MCF 10A (cell line): ENCODE results near the gene LRPPRC. TPM values are rescaled to one million over a fixed set of nuclear protein-coding genes. Genes with fewer than 3 reads are reported as not detected.

Experiments
- BruUV-seq: library from RNA; stranded (reverse); fragments of 400-500 nt; replicated peaks from 2 replicates; lab custom pipeline; 2021; lab: Mats Ljungman, UMichigan
- CTCF ChIA-PET: fragments of 300-600 bp; sonication (Branson Sonifier 250); formaldehyde crosslinking; extraction: SDS; loops from one replicate; lab custom pipeline; 2021; ENCODE audit warnings: antibody characterized with exemption, inconsistent platforms; lab: Yijun Ruan, JAX
- POLR2A ChIA-PET: fragments of 300-600, 350-650 bp; sonication (Branson Sonifier 250); formaldehyde crosslinking; extraction: SDS; loops from one replicate; lab custom pipeline; 2020; ENCODE audit warnings: antibody characterized with exemption, inconsistent platforms; lab: Yijun Ruan, JAX
- DNase-seq: peaks from one replicate; pipeline ENCODE4 v3.0.0-alpha.2; 2018; ENCODE audit not compliant: unreplicated experiment
- H3K27ac Mint-ChIP-seq: one replicate; pipeline ENCODE4 v1.8.0; 2022; ENCODE audit warnings: mild to moderate bottlenecking, low read depth, mixed read lengths; ENCODE audit not compliant: unreplicated experiment
- H3K27me3 Mint-ChIP-seq: one replicate; pipeline ENCODE4 v1.8.0; 2022; ENCODE audit warnings: mixed read lengths; ENCODE audit not compliant: insufficient read depth, unreplicated experiment
- H3K36me3 Mint-ChIP-seq: one replicate; pipeline ENCODE4 v1.8.0; 2022; ENCODE audit warnings: mild to moderate bottlenecking, moderate library complexity, mixed read lengths; ENCODE audit not compliant: insufficient read depth, unreplicated experiment
- H3K4me1 Mint-ChIP-seq: one replicate; pipeline ENCODE4 v1.8.0; 2022; ENCODE audit warnings: mixed read lengths; ENCODE audit not compliant: insufficient read depth, unreplicated experiment
- H3K4me3 Mint-ChIP-seq: one replicate; pipeline ENCODE4 v1.8.0; 2022; ENCODE audit warnings: mild to moderate bottlenecking, moderate library complexity, mixed read lengths; ENCODE audit not compliant: unreplicated experiment
- H3K9me3 Mint-ChIP-seq: one replicate; pipeline ENCODE4 v1.8.0; 2022; ENCODE audit warnings: mixed read lengths; ENCODE audit not compliant: unreplicated experiment
- intact Hi-C: fragments of 100-400 bp; cut with micrococcal nuclease; formaldehyde crosslinking; loops from 2 replicates; pipeline ENCODE4 v1.14.1; 2022
- total RNA-seq: library from RNA; stranded (reverse); gene quantifications from 2 replicates; pipeline ENCODE4 v1.2.3, GENCODE V29; 2022
- TF ChIP-seq, protein P1 (sequence below): fragments of 200-600 bp; IDR thresholded peaks from one replicate; pipeline ENCODE4 v1.8.0; 2022; ENCODE audit warnings: antibody characterized with exemption, mild to moderate bottlenecking; ENCODE audit not compliant: unreplicated experiment

Gene LRPPRC
- total RNA-seq, 1 experiment from 2014 or later: 160 TPM

DNA sequence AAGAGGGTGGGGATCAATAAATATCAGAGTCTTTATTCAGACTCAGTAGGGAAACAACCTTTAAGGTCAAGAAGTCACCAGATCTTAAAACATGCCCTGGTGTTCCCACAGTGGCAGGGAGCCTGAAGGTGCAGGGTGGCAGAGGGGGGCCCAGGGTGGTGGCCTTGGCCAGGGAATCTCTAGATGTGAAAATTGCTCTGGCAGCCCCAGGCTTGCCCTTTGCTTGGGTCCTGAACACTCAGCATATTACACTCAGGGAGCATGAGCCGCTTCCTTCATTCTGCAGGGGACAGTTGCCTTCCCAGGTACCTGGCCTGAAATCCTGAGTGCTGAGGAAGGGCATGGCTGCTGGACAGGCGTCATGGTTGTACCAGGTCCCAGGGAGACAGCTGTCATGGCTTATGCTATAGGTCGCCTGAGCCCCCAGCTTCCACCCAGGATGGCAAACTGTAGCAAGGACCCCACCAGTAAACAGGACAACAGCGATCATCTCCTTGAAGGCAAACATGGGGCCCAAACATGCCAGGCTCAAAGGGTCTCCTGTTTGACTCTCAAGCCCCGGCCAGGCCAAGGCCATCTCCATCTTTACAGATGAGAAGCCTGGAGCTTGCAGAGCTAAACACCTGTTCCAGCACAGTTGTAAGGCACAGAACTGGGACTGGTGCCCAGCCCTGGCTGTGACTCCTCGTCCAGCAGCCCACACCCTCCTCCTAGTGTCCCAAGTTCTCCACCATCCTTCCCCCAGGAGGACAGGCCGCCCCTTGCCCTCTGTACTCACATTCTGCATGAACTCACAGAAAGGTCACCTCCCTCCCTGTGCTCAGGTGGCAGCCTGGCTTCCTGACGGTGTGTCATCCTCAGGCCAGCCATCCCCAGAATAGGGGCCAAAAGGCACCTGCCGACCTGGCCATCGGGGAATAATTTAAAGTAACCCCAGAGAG is 142.4 kb downstream of the LRPPRC start:
- H3K27ac Mint-ChIP-seq: no peak overlapping the region
- CTCF ChIA-PET: no interaction called here
- POLR2A ChIA-PET: no interaction called here
- TF ChIP-seq, protein P1, sequence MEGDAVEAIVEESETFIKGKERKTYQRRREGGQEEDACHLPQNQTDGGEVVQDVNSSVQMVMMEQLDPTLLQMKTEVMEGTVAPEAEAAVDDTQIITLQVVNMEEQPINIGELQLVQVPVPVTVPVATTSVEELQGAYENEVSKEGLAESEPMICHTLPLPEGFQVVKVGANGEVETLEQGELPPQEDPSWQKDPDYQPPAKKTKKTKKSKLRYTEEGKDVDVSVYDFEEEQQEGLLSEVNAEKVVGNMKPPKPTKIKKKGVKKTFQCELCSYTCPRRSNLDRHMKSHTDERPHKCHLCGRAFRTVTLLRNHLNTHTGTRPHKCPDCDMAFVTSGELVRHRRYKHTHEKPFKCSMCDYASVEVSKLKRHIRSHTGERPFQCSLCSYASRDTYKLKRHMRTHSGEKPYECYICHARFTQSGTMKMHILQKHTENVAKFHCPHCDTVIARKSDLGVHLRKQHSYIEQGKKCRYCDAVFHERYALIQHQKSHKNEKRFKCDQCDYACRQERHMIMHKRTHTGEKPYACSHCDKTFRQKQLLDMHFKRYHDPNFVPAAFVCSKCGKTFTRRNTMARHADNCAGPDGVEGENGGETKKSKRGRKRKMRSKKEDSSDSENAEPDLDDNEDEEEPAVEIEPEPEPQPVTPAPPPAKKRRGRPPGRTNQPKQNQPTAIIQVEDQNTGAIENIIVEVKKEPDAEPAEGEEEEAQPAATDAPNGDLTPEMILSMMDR: no peak
- BruUV-seq: no TSS peak
- H3K9me3 Mint-ChIP-seq: no peaks in the 10 kb centered on the region
- intact Hi-C loops: no loop called here
- H3K4me3 Mint-ChIP-seq: no peak overlapping the region
- H3K27me3 Mint-ChIP-seq: peaks cover 69% of the 10 kb centered on the region
- DNase-seq: no peak
- H3K36me3 Mint-ChIP-seq: no peaks in the 10 kb centered on the region
- no peaks in the 10 kb centered on the region for H3K4me1 Mint-ChIP-seq

DNA sequence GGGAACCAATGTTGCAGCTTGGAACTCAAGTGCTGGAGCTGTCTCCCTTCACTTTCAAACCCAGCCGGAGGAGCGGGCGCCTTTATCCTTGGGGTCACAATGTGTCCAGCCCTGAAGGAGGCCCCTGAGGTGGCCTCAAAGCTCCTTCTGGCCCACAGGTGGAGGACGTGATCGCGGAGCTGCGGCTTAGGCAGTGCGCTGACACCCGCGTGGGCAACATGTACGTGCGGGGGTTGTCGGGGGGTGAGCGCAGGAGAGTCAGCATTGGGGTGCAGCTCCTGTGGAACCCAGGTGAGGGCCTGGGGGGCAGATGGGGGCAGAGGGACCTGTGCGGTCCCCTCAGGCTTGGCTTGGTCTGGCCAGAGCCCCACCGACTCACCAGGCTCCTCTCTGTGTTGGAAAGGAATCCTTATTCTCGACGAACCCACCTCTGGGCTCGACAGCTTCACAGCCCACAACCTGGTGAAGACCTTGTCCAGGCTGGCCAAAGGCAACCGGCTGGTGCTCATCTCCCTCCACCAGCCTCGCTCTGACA is 143.5 kb downstream of the LRPPRC start:
- peaks cover 57% of the 10 kb centered on the region for H3K27me3 Mint-ChIP-seq
- no peaks in the 10 kb centered on the region for H3K9me3 Mint-ChIP-seq
- no peak overlapping the region for H3K27ac Mint-ChIP-seq
- intact Hi-C loops: no loop called here
- POLR2A ChIA-PET: no interaction called here
- H3K36me3 Mint-ChIP-seq: no peaks in the 10 kb centered on the region
- CTCF ChIA-PET: interaction anchor here (0.6 kb wide), 1 partner anchor 25 kb away, joined by 3 read pairs; no protein-coding TSS in a partner anchor
- no peak for DNase-seq
- H3K4me1 Mint-ChIP-seq: no peaks in the 10 kb centered on the region
- no TSS peak for BruUV-seq
- TF ChIP-seq, protein P1: no peak
- H3K4me3 Mint-ChIP-seq: no peak overlapping the region

DNA sequence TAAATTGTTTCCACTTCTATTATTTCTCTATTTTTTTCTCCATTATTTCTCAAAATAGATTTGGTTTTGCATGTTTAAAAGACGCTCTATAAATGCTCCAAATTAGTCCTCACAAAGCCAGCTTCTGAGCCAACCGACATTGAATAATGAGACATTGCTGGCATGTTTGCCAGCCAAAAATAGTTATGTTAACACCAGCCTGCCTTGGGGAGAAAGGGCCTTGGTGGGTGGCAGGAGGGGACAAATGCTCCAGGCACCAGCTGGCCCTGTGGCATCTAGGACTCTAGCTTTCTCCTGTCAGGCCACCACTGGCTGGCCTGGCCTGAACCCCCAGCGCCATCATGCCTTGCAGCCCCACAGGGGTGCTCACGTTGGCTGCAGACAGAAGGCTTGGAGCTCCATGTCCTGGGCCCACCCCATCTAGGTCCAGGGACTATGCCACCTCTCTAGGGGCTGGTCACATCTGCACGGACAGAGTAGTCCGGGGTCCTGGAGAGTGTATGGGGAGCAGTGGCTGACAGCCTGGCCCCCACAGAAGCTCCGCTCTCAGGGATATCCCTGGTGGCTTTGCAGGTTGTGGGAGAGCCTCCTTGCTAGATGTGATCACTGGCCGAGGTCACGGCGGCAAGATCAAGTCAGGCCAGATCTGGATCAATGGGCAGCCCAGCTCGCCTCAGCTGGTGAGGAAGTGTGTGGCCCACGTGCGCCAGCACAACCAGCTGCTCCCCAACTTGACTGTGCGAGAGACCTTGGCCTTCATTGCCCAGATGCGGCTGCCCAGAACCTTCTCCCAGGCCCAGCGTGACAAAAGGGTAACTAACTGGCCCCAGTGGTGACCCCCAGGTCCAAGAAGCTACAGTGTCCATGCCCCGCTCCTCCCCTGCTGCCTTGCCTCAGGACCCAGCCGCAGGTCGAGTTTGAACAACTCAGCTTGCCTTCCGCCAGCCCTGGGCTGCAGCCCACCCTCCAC is 144.5 kb downstream of the LRPPRC start:
- Mint-ChIP-seq H3K36me3 (no peaks in the 10 kb centered on the region), H3K4me3 (no peak overlapping the region), H3K27me3 (peaks cover 47% of the 10 kb centered on the region), H3K9me3 (no peaks in the 10 kb centered on the region), H3K4me1 (no peaks in the 10 kb centered on the region), H3K27ac (no peak overlapping the region)
- CTCF ChIA-PET: no interaction called here
- intact Hi-C loops: no loop called here
- DNase-seq: no peak
- POLR2A ChIA-PET: no interaction called here
- TF ChIP-seq, protein P1: no peak
- BruUV-seq: no TSS peak
